B cell (primary cell): ENCODE data around the gene CD40. TPM values are rescaled to one million over a fixed set of nuclear protein-coding genes. Genes with fewer than 3 reads are reported as not detected.

ENCODE experiments used
- ATAC-seq: fragments of 200-7000 bp; cut with Tn5 transposase; one replicate; pipeline ENCODE4 v1.10.0; 2021; ENCODE audit warnings: low read depth, mild to moderate bottlenecking, moderate number of reproducible peaks, moderate library complexity
- CTCF ChIA-PET: fragments of 350-600 bp; sonication (Branson Sonifier 250); formaldehyde crosslinking; loops from one replicate; lab custom pipeline; 2021; ENCODE audit warnings: antibody characterized with exemption, inconsistent platforms; lab: Charles Lee
- POLR2A ChIA-PET: fragments of 350-600 bp; sonication (Branson Sonifier 250); formaldehyde crosslinking; loops from one replicate; lab custom pipeline; 2021; ENCODE audit warnings: antibody characterized with exemption; lab: Charles Lee
- DNase-seq: peaks from one replicate; pipeline ENCODE4 v3.0.0; 2013
- H2AFZ ChIP-seq: 2 replicates; pipeline ENCODE4 v1.6.1; 2012; ENCODE audit warnings: mild to moderate bottlenecking, low read depth, low read length; ENCODE audit not compliant: insufficient read depth, poor library complexity, severe bottlenecking
- H3K27ac ChIP-seq, 2 donors: 1 replicate in 1 of 2; 2 replicates in 1 of 2; pipeline ENCODE4 v1.5.1; 2012 to 2013; ENCODE audit warnings: low read length in 2 of 2, mild to moderate bottlenecking in 2 of 2, moderate library complexity in 1 of 2
- H3K27me3 ChIP-seq, 4 experiments: fragments of 200-600 bp in 1 of 4; sonication (generic) in 1 of 4; replicated peaks in 1 of 4; 1 replicate in 2 of 4; 2 replicates in 2 of 4; pipeline versions ENCODE4 v1.6.1 to v1.7.0; 2013 to 2016; ENCODE audit warnings: low read length in 3 of 4, mild to moderate bottlenecking in 2 of 4, mixed read lengths in 1 of 4, moderate library complexity in 1 of 4; ENCODE audit not compliant: insufficient read depth in 4 of 4, control insufficient read depth in 3 of 4; ENCODE audit errors: control extremely low read depth in 1 of 4
- H3K36me3 ChIP-seq, 2 experiments: replicated peaks in 1 of 2; 1 replicate in 1 of 2; 2 replicates in 1 of 2; pipeline versions ENCODE4 v1.6.1 to v1.7.1; 2013; ENCODE audit warnings: low read length in 1 of 2; ENCODE audit not compliant: insufficient read depth in 2 of 2, control insufficient read depth in 1 of 2; ENCODE audit errors: control extremely low read depth in 1 of 2, extremely low read depth in 1 of 2
- H3K4me1 ChIP-seq, 2 donors: fragments of 200-600 bp in 1 of 2; sonication (generic) in 1 of 2; 1 replicate in 1 of 2; 2 replicates in 1 of 2; pipeline versions ENCODE4 v1.5.1 to v1.6.1; 2013 to 2017; ENCODE audit warnings: low read length in 2 of 2; ENCODE audit not compliant: control insufficient read depth in 2 of 2, insufficient read depth in 2 of 2
- H3K4me2 ChIP-seq: replicated peaks from 2 replicates; pipeline ENCODE3; 2012; ENCODE audit warnings: mild to moderate bottlenecking, low read depth, low read length; ENCODE audit not compliant: poor library complexity, severe bottlenecking
- H3K4me3 ChIP-seq, 5 experiments: fragments of 200-600 bp in 1 of 5; sonication (generic) in 1 of 5; 1 replicate in 3 of 5; 2 replicates in 2 of 5; pipeline versions ENCODE4 v1.5.1 to v1.7.0; 2011 to 2016; ENCODE audit warnings: low read length in 4 of 5, mild to moderate bottlenecking in 4 of 5, low read depth in 2 of 5, control low read depth in 1 of 5, moderate library complexity in 1 of 5; ENCODE audit not compliant: insufficient read depth in 1 of 5; ENCODE audit errors: control extremely low read depth in 1 of 5, extremely low read depth in 1 of 5
- H3K79me2 ChIP-seq: fragments of 200-600 bp; sonication (generic); one replicate; pipeline ENCODE4 v1.6.0; 2016; ENCODE audit warnings: low read length; ENCODE audit not compliant: control insufficient read depth, insufficient read depth
- H3K9ac ChIP-seq: fragments of 200-600 bp; sonication (generic); 2 replicates; pipeline ENCODE4 v1.6.1; 2017; ENCODE audit warnings: mild to moderate bottlenecking, low read length, moderate library complexity
- H3K9me3 ChIP-seq, 3 donors: one replicate each; pipeline versions ENCODE4 v1.6.1 to v1.7.1; 2013; ENCODE audit warnings: low read length in 2 of 3; ENCODE audit not compliant: control insufficient read depth in 2 of 3, insufficient read depth in 1 of 3; ENCODE audit errors: control extremely low read depth in 1 of 3
- H4K20me1 ChIP-seq: 2 replicates; pipeline ENCODE4 v1.6.0; 2012; ENCODE audit warnings: mild to moderate bottlenecking, low read length; ENCODE audit not compliant: insufficient read depth, control insufficient read depth, poor library complexity, severe bottlenecking
- H3K27ac Mint-ChIP-seq: one replicate; pipeline ENCODE4 v1.8.0; 2021; ENCODE audit warnings: mixed read lengths
- H3K27me3 Mint-ChIP-seq: one replicate; pipeline ENCODE4 v1.8.0; 2021; ENCODE audit warnings: mixed read lengths
- H3K4me1 Mint-ChIP-seq: one replicate; pipeline ENCODE4 v1.8.0; 2021; ENCODE audit warnings: mixed read lengths
- H3K4me3 Mint-ChIP-seq: one replicate; pipeline ENCODE4 v1.8.0; 2021; ENCODE audit warnings: mixed read lengths
- H3K9me3 Mint-ChIP-seq: one replicate; pipeline ENCODE4 v1.8.0; 2022; ENCODE audit warnings: mixed read lengths; ENCODE audit not compliant: insufficient read depth
- EZH2 ChIP-seq: IDR thresholded peaks from 2 replicates; pipeline ENCODE4 v1.6.1; 2012; ENCODE audit warnings: borderline replicate concordance, low read depth, mild to moderate bottlenecking, moderate library complexity, low read length; ENCODE audit not compliant: insufficient read depth, poor library complexity, severe bottlenecking
- WGBS: methylation state at CpG from one replicate; pipeline ENCODE4 v1.1.5; 2013; ENCODE audit warnings: missing lambda C conversion rate; ENCODE audit not compliant: insufficient coverage; 5-methylcytosine and 5-hydroxymethylcytosine counted together
- intact Hi-C: fragments of 100-400 bp; cut with micrococcal nuclease; formaldehyde crosslinking; loops from one replicate; pipeline ENCODE4 v1.10.0; 2022
- polyA plus RNA-seq: library from polyadenylated mRNA; depleted of rRNA; stranded (reverse); fragments of >200 nt; gene quantifications from 2 replicates; pipeline ENCODE4 v1.2.3, GENCODE V29; 2012
- total RNA-seq, 2 donors: library from RNA; stranded (reverse); fragments of 120-200 nt in 1 of 2; gene quantifications; 1 replicate in 1 of 2; 2 replicates in 1 of 2; pipeline versions ENCODE4 v1.2.3 to v1.2.4, GENCODE V29; 2013 to 2022
- TF ChIP-seq, protein P1 (sequence below): fragments of 200-600 bp; IDR thresholded peaks from one replicate; pipeline ENCODE4 v1.8.0; 2022; ENCODE audit warnings: antibody characterized with exemption, mild to moderate bottlenecking

CD40 gene
- total and polyA plus RNA-seq, 2 donors (not counting 1 experiment from before 2014, with no cell fraction given): 210 to 215 TPM

DNA sequence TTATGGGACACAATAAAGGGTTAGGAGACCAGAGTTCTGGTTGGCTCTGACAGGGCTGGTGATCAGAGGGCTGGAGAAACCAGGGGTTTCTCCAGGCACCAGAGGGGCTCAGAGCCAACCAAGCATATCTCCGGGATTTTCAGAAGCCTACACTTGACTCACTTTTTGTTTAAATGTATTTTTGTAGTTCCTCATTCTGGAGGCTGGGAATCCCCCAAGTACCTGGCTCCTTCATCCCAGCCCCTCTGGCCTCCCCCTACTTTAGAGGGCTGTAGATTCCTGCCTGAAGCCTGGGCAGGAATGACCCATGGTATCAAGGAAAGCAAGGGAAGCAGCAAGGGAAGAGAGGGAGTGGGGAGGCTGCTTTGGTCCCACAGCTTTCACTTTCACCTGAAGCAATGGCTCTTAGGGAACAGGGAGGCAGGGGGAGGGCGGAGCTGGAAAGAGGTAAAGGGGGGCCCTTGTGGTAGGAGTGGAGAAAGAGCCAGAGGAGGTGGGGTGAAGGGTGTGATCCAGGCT is 973 bp downstream of the CD40 start:
- H2AFZ ChIP-seq: no peak overlapping the region
- H3K4me3 ChIP-seq: peak overlapping the region; percentile 65 to 93 (median 83)
- no peaks in the 10 kb centered on the region for H3K27me3 Mint-ChIP-seq
- H3K27ac ChIP-seq: peak overlapping the region; percentile 99 to 100
- peaks cover 0 to 37% of the 10 kb centered on the region in 2 experiments for H3K36me3 ChIP-seq
- ATAC-seq (peak; percentile 63), DNase-seq (peak; percentile 91)
- peaks cover 43 to 55% of the 10 kb centered on the region in 2 donors for H3K4me1 ChIP-seq
- no peaks in the 10 kb centered on the region for H3K9me3 Mint-ChIP-seq
- intact Hi-C loops: loop anchor here (1.0 to 10.0 kb wide), 8 partner anchors 11 to 1234 kb away; partner anchors contain the start of genes DNTTIP1, WFDC3, YWHAB and ZNF335
- TF ChIP-seq EZH2: no peak
- TF ChIP-seq, protein P1, sequence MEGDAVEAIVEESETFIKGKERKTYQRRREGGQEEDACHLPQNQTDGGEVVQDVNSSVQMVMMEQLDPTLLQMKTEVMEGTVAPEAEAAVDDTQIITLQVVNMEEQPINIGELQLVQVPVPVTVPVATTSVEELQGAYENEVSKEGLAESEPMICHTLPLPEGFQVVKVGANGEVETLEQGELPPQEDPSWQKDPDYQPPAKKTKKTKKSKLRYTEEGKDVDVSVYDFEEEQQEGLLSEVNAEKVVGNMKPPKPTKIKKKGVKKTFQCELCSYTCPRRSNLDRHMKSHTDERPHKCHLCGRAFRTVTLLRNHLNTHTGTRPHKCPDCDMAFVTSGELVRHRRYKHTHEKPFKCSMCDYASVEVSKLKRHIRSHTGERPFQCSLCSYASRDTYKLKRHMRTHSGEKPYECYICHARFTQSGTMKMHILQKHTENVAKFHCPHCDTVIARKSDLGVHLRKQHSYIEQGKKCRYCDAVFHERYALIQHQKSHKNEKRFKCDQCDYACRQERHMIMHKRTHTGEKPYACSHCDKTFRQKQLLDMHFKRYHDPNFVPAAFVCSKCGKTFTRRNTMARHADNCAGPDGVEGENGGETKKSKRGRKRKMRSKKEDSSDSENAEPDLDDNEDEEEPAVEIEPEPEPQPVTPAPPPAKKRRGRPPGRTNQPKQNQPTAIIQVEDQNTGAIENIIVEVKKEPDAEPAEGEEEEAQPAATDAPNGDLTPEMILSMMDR: no peak
- peaks cover 56% of the 10 kb centered on the region for H4K20me1 ChIP-seq
- H3K79me2 ChIP-seq: peaks cover 88% of the 10 kb centered on the region
- peak overlapping the region; percentile 100 for H3K27ac Mint-ChIP-seq
- H3K9me3 ChIP-seq: no peaks in the 10 kb centered on the region
- CTCF ChIA-PET: interaction anchor here (1.1 to 4.7 kb wide), 9 partner anchors 8 to 288 kb away, joined by 3 to 29 read pairs (median 14); partner anchors contain the start of gene ELMO2
- H3K27me3 ChIP-seq: no peaks in the 10 kb centered on the region
- no CpG with 5 or more reads among the region's 2 CpGs for WGBS
- peak overlapping the region; percentile 99 for H3K4me2 ChIP-seq
- peaks cover 62% of the 10 kb centered on the region for H3K4me1 Mint-ChIP-seq
- peak overlapping the region; percentile 89 for H3K9ac ChIP-seq
- POLR2A ChIA-PET: interaction anchor here (1.0 to 2.4 kb wide), 5 partner anchors 11 to 105 kb away, joined by 3 to 11 read pairs (median 4); no protein-coding TSS in a partner anchor
- peak overlapping the region; percentile 100 for H3K4me3 Mint-ChIP-seq

DNA sequence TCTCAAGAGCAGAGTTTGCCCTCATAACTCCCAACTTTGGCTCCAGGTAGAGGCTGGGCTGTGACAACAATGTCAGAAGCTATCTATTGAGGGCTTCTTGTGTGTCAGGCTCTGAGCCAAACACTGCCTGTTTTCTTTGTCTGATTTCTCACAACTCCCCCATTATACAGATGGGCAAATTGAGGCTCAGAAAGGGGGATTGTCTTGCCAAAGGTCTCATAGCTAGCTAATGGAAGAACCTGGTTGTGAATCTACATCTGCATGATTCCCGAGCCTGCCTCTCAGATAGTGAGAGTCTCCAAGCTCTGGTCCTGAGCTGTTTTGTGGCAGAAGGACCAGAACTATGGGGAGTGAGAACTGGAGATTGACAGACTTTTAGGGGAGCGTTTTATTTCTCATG is 1.4 kb downstream of the CD40 start:
- H3K27ac Mint-ChIP-seq: peak overlapping the region; percentile 100
- no peak for DNase-seq
- Histone ChIP-seq H2AFZ (no peak overlapping the region), H3K4me2 (peak overlapping the region; percentile 99), H3K9me3 (no peaks in the 10 kb centered on the region), H3K36me3 (peaks cover 0 to 42% of the 10 kb centered on the region in 2 experiments), H4K20me1 (peaks cover 60% of the 10 kb centered on the region), H3K27ac (peak overlapping the region; percentile 99 to 100), H3K27me3 (no peaks in the 10 kb centered on the region), H3K9ac (peak overlapping the region; percentile 89), H3K4me1 (peaks cover 43 to 55% of the 10 kb centered on the region in 2 donors), H3K79me2 (peaks cover 93% of the 10 kb centered on the region), H3K4me3 (peak overlapping the region; percentile 65 to 93 (median 83))
- no peaks in the 10 kb centered on the region for H3K27me3 Mint-ChIP-seq
- TF ChIP-seq EZH2: no peak
- TF ChIP-seq, protein P1: no peak
- 75% methylated on average over 2 of the region's 2 CpGs for WGBS
- no peaks in the 10 kb centered on the region for H3K9me3 Mint-ChIP-seq
- no peak for ATAC-seq
- POLR2A ChIA-PET: interaction anchor here (1.0 to 2.4 kb wide), 5 partner anchors 10 to 105 kb away, joined by 3 to 11 read pairs (median 4); no protein-coding TSS in a partner anchor
- peaks cover 63% of the 10 kb centered on the region for H3K4me1 Mint-ChIP-seq
- CTCF ChIA-PET: interaction anchor here (1.3 to 4.7 kb wide), 9 partner anchors 8 to 287 kb away, joined by 3 to 29 read pairs (median 14); partner anchors contain the start of gene ELMO2
- H3K4me3 Mint-ChIP-seq: peak overlapping the region; percentile 100
- intact Hi-C loops: loop anchor here (1.0 to 10.0 kb wide), 8 partner anchors 11 to 1235 kb away; partner anchors contain the start of genes DNTTIP1, WFDC3, YWHAB and ZNF335
